ENCODE results near the gene LRRC4C. TPM values are rescaled to one million over a fixed set of nuclear protein-coding genes. Genes with fewer than 3 reads are reported as not detected.

Gene LRRC4C
- total RNA-seq, 1 experiment from 2014 or later = 0.13 TPM

DNA sequence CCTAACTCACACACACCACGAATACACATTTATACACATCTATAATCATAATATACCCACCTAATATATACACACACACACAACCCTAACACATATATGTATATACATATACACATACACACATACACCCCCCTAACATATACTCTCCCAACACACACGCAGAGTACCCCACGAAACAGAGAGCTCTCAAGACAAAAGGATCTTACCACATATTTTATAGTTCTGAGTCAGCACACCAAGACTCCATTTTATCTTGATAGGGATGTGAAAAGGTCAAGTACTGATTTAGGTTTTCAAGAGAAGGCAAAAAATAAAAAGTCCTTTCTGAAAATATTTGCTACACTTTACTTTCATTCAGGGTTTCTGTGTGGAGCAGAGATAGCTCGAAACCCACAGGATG, 1207.2 kb downstream of the LRRC4C start:
- no peak overlapping the region for H3K9ac ChIP-seq (ENCODE audit: extremely low read depth, insufficient read length, low read length)
- Mint-ChIP-seq H3K36me3 (ENCODE audit: insufficient read depth in 1 of 3, low read depth in 3 of 3) (no peaks in the 10 kb centered on the region), H3K4me3 (no peak overlapping the region), H3K9me3 (no peaks in the 10 kb centered on the region), H3K27me3 (ENCODE audit: low read depth) (peaks cover 8% of the 10 kb centered on the region), H3K27ac (no peak overlapping the region), H3K4me1 (peaks cover 20 to 23% of the 10 kb centered on the region in 2 experiments)
- no peak overlapping the region for H3K23ac ChIP-seq (ENCODE audit: insufficient read length, low read depth, low read length)
- WGBS (ENCODE audit: extremely low coverage, insufficient read length, low lambda C conversion rate) = 100% methylated on average over 1 of the region's 4 CpGs
- H3K4ac ChIP-seq (ENCODE audit: low read depth, low read length) = no peak overlapping the region
- no peak overlapping the region for H2BK20ac ChIP-seq (ENCODE audit: low read depth, low read length, poor library complexity, severe bottlenecking)
- no peak overlapping the region for H3K27ac ChIP-seq (ENCODE audit: insufficient read length, low read depth, low read length)
- no peaks in the 10 kb centered on the region for H3K79me2 ChIP-seq (ENCODE audit: insufficient read depth, low read length)
- peaks cover 4% of the 10 kb centered on the region; the same call in 1 of the 2 replicates for H3K4me1 ChIP-seq (ENCODE audit: insufficient read depth, low read length)
- no peak overlapping the region for H2BK5ac ChIP-seq (ENCODE audit: insufficient read length, low read length)
- H4K91ac ChIP-seq (ENCODE audit: insufficient read length, low read depth, low read length) = no peak overlapping the region
- H3K23me2 ChIP-seq (ENCODE audit: insufficient read length, low read depth, low read length, poor library complexity, severe bottlenecking) = no peaks in the 10 kb centered on the region
- no peak overlapping the region for H3K14ac ChIP-seq (ENCODE audit: insufficient read depth, low read length)
- no peak overlapping the region for H3T11ph ChIP-seq (ENCODE audit: low read length)
- H3K56ac ChIP-seq (ENCODE audit: insufficient read length, low read depth, low read length) = no peak overlapping the region
- H2BK120ac ChIP-seq (ENCODE audit: low read depth, low read length, poor library complexity, severe bottlenecking) = no peak overlapping the region
- H4K5ac ChIP-seq (ENCODE audit: insufficient read length, low read depth, low read length) = no peak overlapping the region
- H3K9me3 ChIP-seq (ENCODE audit: control insufficient read depth, low read depth, low read length) = no peaks in the 10 kb centered on the region
- H2BK15ac ChIP-seq (ENCODE audit: low read depth, low read length) = no peak overlapping the region
- H3K79me1 ChIP-seq (ENCODE audit: insufficient read depth, low read depth, low read length, poor library complexity, severe bottlenecking) = no peaks in the 10 kb centered on the region
- no peak overlapping the region for H3K4me2 ChIP-seq (ENCODE audit: insufficient read depth, insufficient read length, low read length)
- H2AK5ac ChIP-seq (ENCODE audit: insufficient read length, low read length) = no peak overlapping the region
- H4K8ac ChIP-seq (replicated peaks; ENCODE audit: insufficient read length, low read depth, low read length) = no peak overlapping the region
- H2AFZ ChIP-seq (ENCODE audit: low read length) = no peak overlapping the region
- H3K27me3 ChIP-seq (ENCODE audit: insufficient read depth, low read length) = peaks cover 2% of the 10 kb centered on the region; the same call in 1 of the 2 replicates
- no peaks in the 10 kb centered on the region for H4K20me1 ChIP-seq (ENCODE audit: control insufficient read depth, insufficient read depth, insufficient read length)
- DNase-seq = no peak
- TF ChIP-seq, protein P1, sequence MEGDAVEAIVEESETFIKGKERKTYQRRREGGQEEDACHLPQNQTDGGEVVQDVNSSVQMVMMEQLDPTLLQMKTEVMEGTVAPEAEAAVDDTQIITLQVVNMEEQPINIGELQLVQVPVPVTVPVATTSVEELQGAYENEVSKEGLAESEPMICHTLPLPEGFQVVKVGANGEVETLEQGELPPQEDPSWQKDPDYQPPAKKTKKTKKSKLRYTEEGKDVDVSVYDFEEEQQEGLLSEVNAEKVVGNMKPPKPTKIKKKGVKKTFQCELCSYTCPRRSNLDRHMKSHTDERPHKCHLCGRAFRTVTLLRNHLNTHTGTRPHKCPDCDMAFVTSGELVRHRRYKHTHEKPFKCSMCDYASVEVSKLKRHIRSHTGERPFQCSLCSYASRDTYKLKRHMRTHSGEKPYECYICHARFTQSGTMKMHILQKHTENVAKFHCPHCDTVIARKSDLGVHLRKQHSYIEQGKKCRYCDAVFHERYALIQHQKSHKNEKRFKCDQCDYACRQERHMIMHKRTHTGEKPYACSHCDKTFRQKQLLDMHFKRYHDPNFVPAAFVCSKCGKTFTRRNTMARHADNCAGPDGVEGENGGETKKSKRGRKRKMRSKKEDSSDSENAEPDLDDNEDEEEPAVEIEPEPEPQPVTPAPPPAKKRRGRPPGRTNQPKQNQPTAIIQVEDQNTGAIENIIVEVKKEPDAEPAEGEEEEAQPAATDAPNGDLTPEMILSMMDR (conservative IDR thresholded peaks at IDR 0.05) = no peak
- no peak overlapping the region for H3K18ac ChIP-seq (ENCODE audit: insufficient read length, low read depth, low read length)
- no peak overlapping the region for H2BK12ac ChIP-seq (ENCODE audit: insufficient read length, low read depth, low read length)

All from H9 (cell line).